ENCODE results near the gene SPACDR. TPM values are rescaled to one million over a fixed set of nuclear protein-coding genes. Genes with fewer than 3 reads are reported as not detected.
"Not testable (repeated sequence)": the region's sequence is repeated elsewhere in the genome, so short reads cannot be mapped to it uniquely, and the experiment has no call there.

The SPACDR gene, protein sequence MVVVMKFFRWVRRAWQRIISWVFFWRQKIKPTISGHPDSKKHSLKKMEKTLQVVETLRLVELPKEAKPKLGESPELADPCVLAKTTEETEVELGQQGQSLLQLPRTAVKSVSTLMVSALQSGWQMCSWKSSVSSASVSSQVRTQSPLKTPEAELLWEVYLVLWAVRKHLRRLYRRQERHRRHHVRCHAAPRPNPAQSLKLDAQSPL
- total RNA-seq: 0.76 TPM
- polyA plus RNA-seq: 2.4 TPM
- long read RNA-seq, donor 1: 0 reads
- long read RNA-seq, donor 2: 0 reads
- long read RNA-seq, donor 3: 0 reads
- long read RNA-seq, donor 4: 0 reads
- long read RNA-seq, donor 5, partial matches to known transcripts: 0 of 1 reads
- long read RNA-seq, donor 5, other reads (novel, unspliced or antisense): 0 of 1 reads
- long read RNA-seq, donor 6: 0 reads
- long read RNA-seq, donor 7: 0 reads
- long read RNA-seq, donor 8: 0 reads
- long read RNA-seq, donor 9, partial matches to known transcripts: 0 of 2 reads
- long read RNA-seq, donor 9, other reads (novel, unspliced or antisense): 0 of 2 reads
- long read RNA-seq, donor 10: 0 reads

GRCh38 chr7:100464210-100464660, at the start of gene SPACDR:
TSS of gene SPACDR (minus strand) at chr7:100464260. CDS start at chr7:100464025, 235 bp downstream.
- peaks cover 0 to 7% of the 10 kb centered on the region in 2 donors for H3K4me1 ChIP-seq (ENCODE audit: control insufficient read depth in 2 of 2, insufficient read depth in 2 of 2, low read length in 2 of 2)
- peaks cover 44 to 62% of the 10 kb centered on the region in 2 donors for H3K36me3 ChIP-seq (ENCODE audit: control insufficient read depth in 2 of 2, insufficient read depth in 2 of 2, low read length in 1 of 2)
- no peak within 1 kb of the TSS for H3K27ac ChIP-seq (ENCODE audit: low read depth in 1 of 2, low read length in 1 of 2)
- no peak for DNase-seq (ENCODE audit: low read depth in 6 of 9, low spot score in 9 of 9)
- 95% methylated on average over 7 of the region's 7 CpGs for WGBS
- H3K9me3 ChIP-seq (ENCODE audit: control insufficient read depth in 2 of 2, insufficient read depth in 1 of 2, low read length in 1 of 2): no peaks in the 10 kb centered on the region
- no peaks in the 10 kb centered on the region for H3K27me3 ChIP-seq (ENCODE audit: control insufficient read depth in 2 of 2, insufficient read depth in 1 of 2, low read length in 1 of 2)
- H3K4me3 ChIP-seq (ENCODE audit: low read length in 2 of 2): no peak within 1 kb of the TSS

DNA sequence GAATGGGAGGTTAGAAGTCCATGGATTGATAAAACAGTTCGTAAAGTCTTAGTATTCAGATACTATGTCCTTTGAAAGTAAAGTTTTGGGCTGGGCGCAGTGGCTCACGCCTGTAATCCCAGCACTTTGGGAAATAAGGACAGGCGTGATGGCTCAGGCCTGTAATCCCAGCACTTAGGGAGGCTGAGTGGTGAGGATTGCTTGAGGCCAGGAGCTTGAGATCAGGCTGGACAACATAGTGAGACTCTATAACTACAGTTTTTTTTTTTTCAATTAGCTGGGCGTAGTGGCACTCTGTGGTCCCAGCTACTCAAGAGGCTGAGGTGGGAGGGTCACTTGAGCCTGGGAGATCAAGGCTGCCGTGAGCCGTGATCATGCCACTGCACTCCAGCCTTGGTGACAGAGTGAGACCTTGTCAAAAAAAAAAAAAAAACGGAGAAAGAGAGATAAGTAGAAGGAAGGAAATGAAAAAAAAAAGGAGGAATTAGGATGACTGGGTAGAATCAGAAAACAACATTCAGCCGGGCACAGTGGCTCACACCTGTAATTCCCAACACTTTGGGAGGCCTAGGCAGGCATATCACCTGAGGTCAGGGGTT, 49.3 kb upstream of the SPACDR start:
- no peaks in the 10 kb centered on the region for H3K9me3 ChIP-seq (ENCODE audit: control insufficient read depth in 2 of 2, insufficient read depth in 1 of 2, low read length in 1 of 2)
- DNase-seq (ENCODE audit: low read depth in 6 of 9, low spot score in 9 of 9): no peak
- H3K4me3 ChIP-seq (ENCODE audit: low read length in 2 of 2): no peak overlapping the region
- H3K27ac ChIP-seq (ENCODE audit: low read depth in 1 of 2, low read length in 1 of 2): no peak overlapping the region
- WGBS: 83% methylated on average over 9 of the region's 9 CpGs
- peaks cover 0 to 4% of the 10 kb centered on the region in 2 donors for H3K27me3 ChIP-seq (ENCODE audit: control insufficient read depth in 2 of 2, insufficient read depth in 1 of 2, low read length in 1 of 2)
- peaks cover 0 to 13% of the 10 kb centered on the region in 2 donors for H3K4me1 ChIP-seq (ENCODE audit: control insufficient read depth in 2 of 2, insufficient read depth in 2 of 2, low read length in 2 of 2)
- no peaks in the 10 kb centered on the region for H3K36me3 ChIP-seq (ENCODE audit: control insufficient read depth in 2 of 2, insufficient read depth in 2 of 2, low read length in 1 of 2)

DNA sequence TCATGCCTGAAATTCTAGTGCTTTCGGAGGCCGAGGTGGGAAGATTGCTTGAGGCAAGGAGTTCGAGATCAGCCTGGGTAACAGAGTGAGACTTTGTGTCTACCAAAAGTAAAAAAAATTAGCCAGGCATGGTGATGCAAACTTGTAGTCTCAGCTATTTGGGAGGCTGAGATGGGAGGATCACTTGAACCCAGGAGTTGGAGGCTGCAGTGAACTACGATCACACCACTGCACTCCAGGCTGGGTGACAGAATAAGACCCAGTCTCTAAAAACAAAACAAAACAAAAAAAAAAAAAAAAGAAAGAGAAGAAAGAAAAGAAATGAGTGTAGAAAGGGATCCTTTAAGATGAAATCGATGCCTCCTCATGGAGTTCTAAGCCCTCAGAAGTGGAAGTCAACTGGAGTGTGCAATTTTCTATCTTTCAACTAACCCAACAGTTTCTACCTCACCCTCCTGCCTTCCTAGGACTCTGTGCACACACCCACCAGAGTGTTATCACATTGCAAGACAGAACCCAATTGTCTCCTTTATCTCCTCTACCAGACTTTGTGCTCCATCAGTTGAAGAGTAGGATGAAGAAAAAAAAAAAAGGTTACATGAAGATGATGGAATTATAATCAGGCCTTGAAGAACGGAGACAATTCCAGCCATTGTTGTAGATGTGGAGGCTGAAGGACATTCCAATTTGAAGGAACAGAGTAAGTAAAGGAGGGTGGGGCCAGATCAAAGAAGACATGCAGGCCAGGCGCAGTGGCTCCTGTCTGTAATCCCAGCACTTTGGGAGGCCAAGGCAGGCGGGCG, 46.6 kb upstream of the SPACDR start:
- H3K36me3 ChIP-seq (ENCODE audit: control insufficient read depth in 2 of 2, insufficient read depth in 2 of 2, low read length in 1 of 2): no peaks in the 10 kb centered on the region
- H3K27ac ChIP-seq (ENCODE audit: low read depth in 1 of 2, low read length in 1 of 2): no peak overlapping the region
- H3K4me1 ChIP-seq (ENCODE audit: control insufficient read depth in 2 of 2, insufficient read depth in 2 of 2, low read length in 2 of 2): peaks cover 0 to 1% of the 10 kb centered on the region in 2 donors
- no peaks in the 10 kb centered on the region for H3K9me3 ChIP-seq (ENCODE audit: control insufficient read depth in 2 of 2, insufficient read depth in 1 of 2, low read length in 1 of 2)
- H3K27me3 ChIP-seq (ENCODE audit: control insufficient read depth in 2 of 2, insufficient read depth in 1 of 2, low read length in 1 of 2): peaks cover 0 to 8% of the 10 kb centered on the region in 2 donors
- DNase-seq (ENCODE audit: low read depth in 6 of 9, low spot score in 9 of 9): no peak
- H3K4me3 ChIP-seq (ENCODE audit: low read length in 2 of 2): no peak overlapping the region
- 97% methylated on average over 9 of the region's 9 CpGs for WGBS

GRCh38 chr7:100509231-100509630, 45.2 kb upstream of the SPACDR start:
- H3K36me3 ChIP-seq (ENCODE audit: control insufficient read depth in 2 of 2, insufficient read depth in 2 of 2, low read length in 1 of 2): no peaks in the 10 kb centered on the region
- 92% methylated on average over 15 of the region's 15 CpGs for WGBS
- H3K4me1 ChIP-seq (ENCODE audit: control insufficient read depth in 2 of 2, insufficient read depth in 2 of 2, low read length in 2 of 2): no peaks in the 10 kb centered on the region
- no peak overlapping the region for H3K4me3 ChIP-seq (ENCODE audit: low read length in 2 of 2)
- peaks cover 0 to 8% of the 10 kb centered on the region in 2 donors for H3K27me3 ChIP-seq (ENCODE audit: control insufficient read depth in 2 of 2, insufficient read depth in 1 of 2, low read length in 1 of 2)
- peak overlapping the region in 1 of 2 donors; percentile 17 for H3K27ac ChIP-seq (ENCODE audit: low read depth in 1 of 2, low read length in 1 of 2)
- no peaks in the 10 kb centered on the region for H3K9me3 ChIP-seq (ENCODE audit: control insufficient read depth in 2 of 2, insufficient read depth in 1 of 2, low read length in 1 of 2)
- DNase-seq (ENCODE audit: low read depth in 6 of 9, low spot score in 9 of 9): peak in 1 of 9 donors; percentile 31

GRCh38 chr7:100506356-100506923, 42.4 kb upstream of the SPACDR start:
- DNase-seq (ENCODE audit: low read depth in 6 of 9, low spot score in 9 of 9): no peak
- H3K36me3 ChIP-seq (ENCODE audit: control insufficient read depth in 2 of 2, insufficient read depth in 2 of 2, low read length in 1 of 2): no peaks in the 10 kb centered on the region
- H3K9me3 ChIP-seq (ENCODE audit: control insufficient read depth in 2 of 2, insufficient read depth in 1 of 2, low read length in 1 of 2): no peaks in the 10 kb centered on the region
- H3K27me3 ChIP-seq (ENCODE audit: control insufficient read depth in 2 of 2, insufficient read depth in 1 of 2, low read length in 1 of 2): peaks cover 0 to 12% of the 10 kb centered on the region in 2 donors
- no peak overlapping the region for H3K4me3 ChIP-seq (ENCODE audit: low read length in 2 of 2)
- WGBS: 82% methylated on average over 8 of the region's 8 CpGs
- H3K4me1 ChIP-seq (ENCODE audit: control insufficient read depth in 2 of 2, insufficient read depth in 2 of 2, low read length in 2 of 2): no peaks in the 10 kb centered on the region
- no peak overlapping the region for H3K27ac ChIP-seq (ENCODE audit: low read depth in 1 of 2, low read length in 1 of 2)

DNA sequence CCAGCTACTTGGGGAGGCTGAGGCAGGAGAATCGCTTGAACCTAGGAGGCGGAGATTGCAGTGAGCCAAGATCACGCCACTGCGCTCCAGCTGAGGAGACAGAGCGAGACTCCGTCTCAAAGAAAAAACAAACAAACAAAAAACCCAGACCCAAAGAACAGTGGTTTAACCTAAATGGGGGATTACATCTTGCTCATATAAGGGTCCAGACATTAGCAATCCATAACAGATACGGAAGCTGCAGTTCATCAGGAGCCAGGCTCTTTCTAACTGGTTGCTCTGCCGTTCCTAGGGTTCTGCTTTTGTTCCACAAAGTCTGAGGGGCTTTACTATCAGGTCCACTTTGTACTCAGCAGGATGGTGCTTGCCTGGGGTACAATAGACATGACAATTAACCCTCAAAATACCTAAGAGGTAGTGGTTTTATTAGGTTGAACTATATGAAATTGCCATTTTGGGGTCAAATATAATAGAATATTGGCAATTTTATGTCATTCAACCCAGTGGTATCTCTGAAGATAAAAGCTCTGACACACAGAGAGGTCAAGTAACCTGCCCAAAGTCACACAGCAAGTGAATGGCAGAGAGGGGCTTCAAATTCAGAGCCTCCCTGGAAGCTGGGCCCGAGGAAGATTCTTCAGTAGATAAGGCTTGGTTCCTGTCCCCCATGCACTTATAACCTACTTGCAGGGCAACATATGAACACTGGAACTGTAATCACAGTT, 41.0 kb upstream of the SPACDR start:
- H3K4me3 ChIP-seq (ENCODE audit: low read length in 2 of 2): no peak overlapping the region
- no peak for DNase-seq (ENCODE audit: low read depth in 6 of 9, low spot score in 9 of 9)
- no peaks in the 10 kb centered on the region for H3K4me1 ChIP-seq (ENCODE audit: control insufficient read depth in 2 of 2, insufficient read depth in 2 of 2, low read length in 2 of 2)
- H3K36me3 ChIP-seq (ENCODE audit: control insufficient read depth in 2 of 2, insufficient read depth in 2 of 2, low read length in 1 of 2): no peaks in the 10 kb centered on the region
- H3K27ac ChIP-seq (ENCODE audit: low read depth in 1 of 2, low read length in 1 of 2): no peak overlapping the region
- peaks cover 0 to 12% of the 10 kb centered on the region in 2 donors for H3K27me3 ChIP-seq (ENCODE audit: control insufficient read depth in 2 of 2, insufficient read depth in 1 of 2, low read length in 1 of 2)
- WGBS: 96% methylated on average over 9 of the region's 9 CpGs
- no peaks in the 10 kb centered on the region for H3K9me3 ChIP-seq (ENCODE audit: control insufficient read depth in 2 of 2, insufficient read depth in 1 of 2, low read length in 1 of 2)

DNA sequence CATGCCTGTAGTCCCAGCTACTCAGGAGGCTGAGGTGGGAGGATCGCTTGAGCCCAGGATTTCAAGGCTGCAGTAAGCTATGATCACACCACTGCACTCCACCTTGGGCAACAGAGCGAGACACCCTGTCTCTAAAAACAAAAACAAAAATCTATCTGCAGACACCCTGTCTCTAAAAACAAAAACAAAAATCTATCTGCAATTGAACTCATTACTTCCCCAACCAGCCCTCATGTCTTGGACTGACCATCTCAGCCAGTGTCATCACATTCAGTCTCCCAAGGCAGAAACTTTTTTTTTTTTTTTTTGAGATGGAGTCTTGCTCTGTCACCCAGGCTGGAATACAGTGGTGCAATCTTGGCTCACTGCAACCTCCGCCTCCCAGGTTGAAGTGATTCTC, 40.0 kb upstream of the SPACDR start:
- H3K4me1 ChIP-seq (ENCODE audit: control insufficient read depth in 2 of 2, insufficient read depth in 2 of 2, low read length in 2 of 2); DNase-seq (ENCODE audit: low read depth in 6 of 9, low spot score in 9 of 9); H3K36me3 ChIP-seq (ENCODE audit: control insufficient read depth in 2 of 2, insufficient read depth in 2 of 2, low read length in 1 of 2); H3K4me3 ChIP-seq (ENCODE audit: low read length in 2 of 2); H3K9me3 ChIP-seq (ENCODE audit: control insufficient read depth in 2 of 2, insufficient read depth in 1 of 2, low read length in 1 of 2); H3K27ac ChIP-seq (ENCODE audit: low read depth in 1 of 2, low read length in 1 of 2); H3K27me3 ChIP-seq (ENCODE audit: control insufficient read depth in 2 of 2, insufficient read depth in 1 of 2, low read length in 1 of 2): not testable (repeated sequence)
- 97% methylated on average over 3 of the region's 3 CpGs for WGBS

- H3K27me3 ChIP-seq (ENCODE audit: control insufficient read depth in 2 of 2, insufficient read depth in 1 of 2, low read length in 1 of 2): peaks cover 0 to 23% of the 10 kb centered on the region in 2 donors
- H3K27ac ChIP-seq (ENCODE audit: low read depth in 1 of 2, low read length in 1 of 2); DNase-seq (ENCODE audit: low read depth in 6 of 9, low spot score in 9 of 9); H3K4me1 ChIP-seq (ENCODE audit: control insufficient read depth in 2 of 2, insufficient read depth in 2 of 2, low read length in 2 of 2); H3K9me3 ChIP-seq (ENCODE audit: control insufficient read depth in 2 of 2, insufficient read depth in 1 of 2, low read length in 1 of 2); H3K4me3 ChIP-seq (ENCODE audit: low read length in 2 of 2); H3K36me3 ChIP-seq (ENCODE audit: control insufficient read depth in 2 of 2, insufficient read depth in 2 of 2, low read length in 1 of 2): not testable (repeated sequence)
- 97% methylated on average over 2 of the region's 2 CpGs for WGBS
Measured at GRCh38 chr7:100500743-100501142, 36.7 kb upstream of the SPACDR start.

All from thymus (tissue), 14 donors.